SK-N-SH (cell line): ENCODE results near the gene MRPS30.

Experiments used
- CTCF ChIP-seq: fragments of 200-600 bp; sonication (generic); IDR thresholded peaks from 2 replicates; pipeline ENCODE4 v1.6.1; 2017; ENCODE audit warnings: antibody characterized with exemption, mild to moderate bottlenecking, moderate library complexity
- EZH2phosphoT487 ChIP-seq: fragments of 200-600 bp; sonication (generic); IDR thresholded peaks from 2 replicates; pipeline ENCODE4 v1.6.1; 2017; ENCODE audit warnings: low read depth, mixed run types, mild to moderate bottlenecking, antibody characterized with exemption, moderate library complexity, borderline replicate concordance
- GABPA ChIP-seq: IDR thresholded peaks from 2 replicates; pipeline ENCODE4 v1.4.0; 2012; ENCODE audit warnings: low read depth, mild to moderate bottlenecking
- JUND ChIP-seq: IDR thresholded peaks from 2 replicates; pipeline ENCODE4 v1.4.0; 2012
- MAX ChIP-seq: IDR thresholded peaks from 2 replicates; pipeline ENCODE4 v1.4.0; 2012; ENCODE audit warnings: low read depth
- PBX3 ChIP-seq: IDR thresholded peaks from 2 replicates; pipeline ENCODE4; 2012
- POLR2AphosphoS5 ChIP-seq: IDR thresholded peaks from 2 replicates; pipeline ENCODE4 v1.6.1; 2012; ENCODE audit warnings: low read depth, low read length
- REST ChIP-seq: IDR thresholded peaks from 2 replicates; pipeline ENCODE4 v1.6.1; 2012; ENCODE audit warnings: mild to moderate bottlenecking, low read depth, low read length, moderate library complexity
- RXRA ChIP-seq: IDR thresholded peaks from 2 replicates; pipeline ENCODE4 v1.4.0; 2012; ENCODE audit warnings: low read depth, mild to moderate bottlenecking, borderline replicate concordance
- SIN3A ChIP-seq: IDR thresholded peaks from 2 replicates; pipeline ENCODE4 v1.6.1; 2012; ENCODE audit warnings: low read depth, mild to moderate bottlenecking, low read length, moderate library complexity, borderline replicate concordance
- TCF12 ChIP-seq: IDR thresholded peaks from 2 replicates; pipeline ENCODE4 v1.4.0; 2012

GRCh38 chr5:44844744-44845143 lies 36.0 kb downstream of the MRPS30 start:
- no peak for TF ChIP-seq POLR2AphosphoS5
- no peak for TF ChIP-seq CTCF
- no peak for TF ChIP-seq MAX
- no peak for TF ChIP-seq REST
- TF ChIP-seq EZH2phosphoT487 = no peak
- TF ChIP-seq JUND = no peak
- no peak for TF ChIP-seq SIN3A
- no peak for TF ChIP-seq TCF12
- TF ChIP-seq GABPA = no peak
- TF ChIP-seq PBX3 = no peak
- TF ChIP-seq RXRA = no peak
